Neural cell (in vitro differentiated cells): ENCODE data around the gene C11orf97.
"Not testable (repeated sequence)": the region's sequence is repeated elsewhere in the genome, so short reads cannot be mapped to it uniquely, and the experiment has no call there.

Experiments used
- EP300 ChIP-seq: fragments of 450-650 bp; conservative IDR thresholded peaks from 2 replicates; pipeline ENCODE4 v1.6.1; 2014; ENCODE audit warnings: antibody characterized with exemption, mild to moderate bottlenecking, moderate library complexity; ENCODE audit not compliant: poor library complexity, severe bottlenecking
- EZH2 ChIP-seq: fragments of 200-600, 300-800 bp; shearing (Covaris generic), sonication (generic); IDR thresholded peaks from 2 replicates; pipeline ENCODE4 v1.6.1; 2014; ENCODE audit warnings: antibody characterized with exemption, low read length, borderline replicate concordance, mild to moderate bottlenecking; ENCODE audit not compliant: insufficient read depth, poor library complexity, severe bottlenecking
- MXI1 ChIP-seq: fragments of 450-650 bp; conservative IDR thresholded peaks from 2 replicates; pipeline ENCODE4 v1.6.1; 2014; ENCODE audit warnings: antibody characterized with exemption, mild to moderate bottlenecking; ENCODE audit not compliant: poor library complexity, severe bottlenecking
- POLR2AphosphoS5 ChIP-seq: IDR thresholded peaks from 2 replicates; pipeline ENCODE4 v1.6.1; 2012
- RAD21 ChIP-seq: fragments of 450-650 bp; conservative IDR thresholded peaks from 2 replicates; pipeline ENCODE4 v1.6.1; 2014; ENCODE audit warnings: antibody characterized with exemption, mild to moderate bottlenecking, moderate library complexity
- SMC3 ChIP-seq: fragments of 450-650 bp; conservative IDR thresholded peaks from 2 replicates; pipeline ENCODE4 v1.6.1; 2014; ENCODE audit warnings: antibody characterized with exemption, mild to moderate bottlenecking, moderate library complexity; ENCODE audit not compliant: poor library complexity
- TAF1 ChIP-seq: IDR thresholded peaks from 2 replicates; pipeline ENCODE4 v1.6.1; 2012; ENCODE audit warnings: low read depth
- TF ChIP-seq, protein P1 (sequence below): fragments of 450-650 bp; IDR thresholded peaks from 2 replicates; pipeline ENCODE4 v1.5.1; 2014; ENCODE audit warnings: antibody characterized with exemption, mild to moderate bottlenecking, moderate library complexity; ENCODE audit not compliant: poor library complexity, severe bottlenecking
- TF ChIP-seq, protein P2 (sequence below): IDR thresholded peaks from 2 replicates; pipeline ENCODE4 v1.6.1; 2012; ENCODE audit warnings: borderline replicate concordance

DNA sequence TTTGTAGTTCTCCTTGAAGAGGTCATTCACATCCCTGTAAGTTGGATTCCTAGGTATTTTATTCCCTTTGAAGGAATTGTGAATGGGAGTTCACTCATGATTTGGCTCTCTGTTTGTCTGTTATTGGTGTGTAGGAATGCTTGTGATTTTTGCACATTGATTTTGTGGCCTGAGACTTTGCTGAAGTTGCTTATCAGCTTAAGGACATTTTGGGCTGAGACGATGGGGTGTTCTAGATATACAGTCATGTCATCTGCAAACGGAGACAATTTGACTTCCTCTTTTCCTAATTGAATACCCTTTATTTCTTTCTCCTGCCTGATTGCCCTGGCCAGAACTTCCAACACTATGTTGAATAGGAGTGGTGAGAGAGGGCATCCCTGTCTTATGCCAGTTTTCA, 60.7 kb downstream of the C11orf97 start:
- TF ChIP-seq, protein P1, sequence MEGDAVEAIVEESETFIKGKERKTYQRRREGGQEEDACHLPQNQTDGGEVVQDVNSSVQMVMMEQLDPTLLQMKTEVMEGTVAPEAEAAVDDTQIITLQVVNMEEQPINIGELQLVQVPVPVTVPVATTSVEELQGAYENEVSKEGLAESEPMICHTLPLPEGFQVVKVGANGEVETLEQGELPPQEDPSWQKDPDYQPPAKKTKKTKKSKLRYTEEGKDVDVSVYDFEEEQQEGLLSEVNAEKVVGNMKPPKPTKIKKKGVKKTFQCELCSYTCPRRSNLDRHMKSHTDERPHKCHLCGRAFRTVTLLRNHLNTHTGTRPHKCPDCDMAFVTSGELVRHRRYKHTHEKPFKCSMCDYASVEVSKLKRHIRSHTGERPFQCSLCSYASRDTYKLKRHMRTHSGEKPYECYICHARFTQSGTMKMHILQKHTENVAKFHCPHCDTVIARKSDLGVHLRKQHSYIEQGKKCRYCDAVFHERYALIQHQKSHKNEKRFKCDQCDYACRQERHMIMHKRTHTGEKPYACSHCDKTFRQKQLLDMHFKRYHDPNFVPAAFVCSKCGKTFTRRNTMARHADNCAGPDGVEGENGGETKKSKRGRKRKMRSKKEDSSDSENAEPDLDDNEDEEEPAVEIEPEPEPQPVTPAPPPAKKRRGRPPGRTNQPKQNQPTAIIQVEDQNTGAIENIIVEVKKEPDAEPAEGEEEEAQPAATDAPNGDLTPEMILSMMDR: not testable (repeated sequence)
- TF ChIP-seq EZH2, POLR2AphosphoS5, EP300, TAF1, SMC3, RAD21, MXI1: not testable (repeated sequence)
- TF ChIP-seq, protein P2, sequence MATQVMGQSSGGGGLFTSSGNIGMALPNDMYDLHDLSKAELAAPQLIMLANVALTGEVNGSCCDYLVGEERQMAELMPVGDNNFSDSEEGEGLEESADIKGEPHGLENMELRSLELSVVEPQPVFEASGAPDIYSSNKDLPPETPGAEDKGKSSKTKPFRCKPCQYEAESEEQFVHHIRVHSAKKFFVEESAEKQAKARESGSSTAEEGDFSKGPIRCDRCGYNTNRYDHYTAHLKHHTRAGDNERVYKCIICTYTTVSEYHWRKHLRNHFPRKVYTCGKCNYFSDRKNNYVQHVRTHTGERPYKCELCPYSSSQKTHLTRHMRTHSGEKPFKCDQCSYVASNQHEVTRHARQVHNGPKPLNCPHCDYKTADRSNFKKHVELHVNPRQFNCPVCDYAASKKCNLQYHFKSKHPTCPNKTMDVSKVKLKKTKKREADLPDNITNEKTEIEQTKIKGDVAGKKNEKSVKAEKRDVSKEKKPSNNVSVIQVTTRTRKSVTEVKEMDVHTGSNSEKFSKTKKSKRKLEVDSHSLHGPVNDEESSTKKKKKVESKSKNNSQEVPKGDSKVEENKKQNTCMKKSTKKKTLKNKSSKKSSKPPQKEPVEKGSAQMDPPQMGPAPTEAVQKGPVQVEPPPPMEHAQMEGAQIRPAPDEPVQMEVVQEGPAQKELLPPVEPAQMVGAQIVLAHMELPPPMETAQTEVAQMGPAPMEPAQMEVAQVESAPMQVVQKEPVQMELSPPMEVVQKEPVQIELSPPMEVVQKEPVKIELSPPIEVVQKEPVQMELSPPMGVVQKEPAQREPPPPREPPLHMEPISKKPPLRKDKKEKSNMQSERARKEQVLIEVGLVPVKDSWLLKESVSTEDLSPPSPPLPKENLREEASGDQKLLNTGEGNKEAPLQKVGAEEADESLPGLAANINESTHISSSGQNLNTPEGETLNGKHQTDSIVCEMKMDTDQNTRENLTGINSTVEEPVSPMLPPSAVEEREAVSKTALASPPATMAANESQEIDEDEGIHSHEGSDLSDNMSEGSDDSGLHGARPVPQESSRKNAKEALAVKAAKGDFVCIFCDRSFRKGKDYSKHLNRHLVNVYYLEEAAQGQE: not testable (repeated sequence)
